ENCODE measurements around the gene ARFRP1.
"Not testable (repeated sequence)": the region's sequence is repeated elsewhere in the genome, so short reads cannot be mapped to it uniquely, and the experiment has no call there.

The ARFRP1 gene

GRCh38 chr20:63732118-63733095 lies 24.6 kb upstream of the ARFRP1 start:
- Histone ChIP-seq H3K27ac (ENCODE audit: low read length) (no peak overlapping the region), H3K9me3 (ENCODE audit: control insufficient read depth, insufficient read depth, low read length) (no peaks in the 10 kb centered on the region), H3K27me3 (ENCODE audit: control insufficient read depth, insufficient read depth, low read length) (no peaks in the 10 kb centered on the region), H3K36me3 (ENCODE audit: control insufficient read depth, insufficient read depth, low read length) (peaks cover 11% of the 10 kb centered on the region; the same call in 1 of the 2 replicates), H3K4me1 (ENCODE audit: control insufficient read depth, insufficient read depth, low read length) (no peaks in the 10 kb centered on the region), H3K4me3 (ENCODE audit: low read length) (no peak overlapping the region)
- 90% methylated on average over 10 of the region's 38 CpGs for WGBS (ENCODE audit: insufficient coverage, insufficient read length)
- no peak for DNase-seq (ENCODE audit: low read depth, low spot score)

- H3K9me3 ChIP-seq (ENCODE audit: control insufficient read depth, insufficient read depth, low read length): no peaks in the 10 kb centered on the region
- no peaks in the 10 kb centered on the region for H3K4me1 ChIP-seq (ENCODE audit: control insufficient read depth, insufficient read depth, low read length)
- no peaks in the 10 kb centered on the region for H3K27me3 ChIP-seq (ENCODE audit: control insufficient read depth, insufficient read depth, low read length)
- H3K36me3 ChIP-seq (ENCODE audit: control insufficient read depth, insufficient read depth, low read length): peaks cover 11% of the 10 kb centered on the region; the same call in 1 of the 2 replicates
- no peak overlapping the region for H3K4me3 ChIP-seq (ENCODE audit: low read length)
- DNase-seq (ENCODE audit: low read depth, low spot score): no peak
- no CpG with 5 or more reads among the region's 5 CpGs for WGBS (ENCODE audit: insufficient coverage, insufficient read length)
- H3K27ac ChIP-seq (ENCODE audit: low read length): no peak overlapping the region
Measured at GRCh38 chr20:63731410-63731809, 23.6 kb upstream of the ARFRP1 start.

GRCh38 chr20:63730189-63730733 lies 22.5 kb upstream of the ARFRP1 start:
- DNase-seq (ENCODE audit: low read depth, low spot score); H3K4me3 ChIP-seq (ENCODE audit: low read length); H3K4me1 ChIP-seq (ENCODE audit: control insufficient read depth, insufficient read depth, low read length); H3K27ac ChIP-seq (ENCODE audit: low read length); H3K9me3 ChIP-seq (ENCODE audit: control insufficient read depth, insufficient read depth, low read length); H3K27me3 ChIP-seq (ENCODE audit: control insufficient read depth, insufficient read depth, low read length): not testable (repeated sequence)
- WGBS (ENCODE audit: insufficient coverage, insufficient read length): no CpG with 5 or more reads among the region's 18 CpGs
- H3K36me3 ChIP-seq (ENCODE audit: control insufficient read depth, insufficient read depth, low read length): peaks cover 11% of the 10 kb centered on the region; the same call in 1 of the 2 replicates

GRCh38 chr20:63722967-63723622 lies 15.3 kb upstream of the ARFRP1 start:
- DNase-seq (ENCODE audit: low read depth, low spot score); H3K27me3 ChIP-seq (ENCODE audit: control insufficient read depth, insufficient read depth, low read length); H3K4me3 ChIP-seq (ENCODE audit: low read length); H3K36me3 ChIP-seq (ENCODE audit: control insufficient read depth, insufficient read depth, low read length); H3K9me3 ChIP-seq (ENCODE audit: control insufficient read depth, insufficient read depth, low read length); H3K4me1 ChIP-seq (ENCODE audit: control insufficient read depth, insufficient read depth, low read length); H3K27ac ChIP-seq (ENCODE audit: low read length): not testable (repeated sequence)
- no CpG with 5 or more reads among the region's 2 CpGs for WGBS (ENCODE audit: insufficient coverage, insufficient read length)

DNA sequence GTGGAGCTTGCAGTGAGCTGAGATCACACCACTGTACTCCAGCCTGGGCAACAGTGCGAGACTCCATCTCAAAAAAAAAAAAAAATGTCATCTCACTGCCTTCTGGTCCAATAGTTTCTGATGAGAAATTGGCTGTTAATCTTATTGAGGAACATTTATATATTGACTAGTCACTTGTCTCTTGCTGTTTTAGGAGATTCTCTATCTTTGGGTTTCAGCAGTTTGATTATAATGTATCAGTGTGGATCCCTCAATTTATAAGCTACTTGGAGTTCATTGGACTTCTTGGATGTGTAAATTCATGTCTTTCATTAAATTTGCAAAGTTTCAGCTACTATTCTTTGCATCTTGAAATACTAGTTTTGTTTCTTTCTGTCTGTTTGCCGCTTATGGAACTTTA lies 11.2 kb upstream of the ARFRP1 start:
- Histone ChIP-seq H3K27ac (ENCODE audit: low read length) (no peak overlapping the region), H3K36me3 (ENCODE audit: control insufficient read depth, insufficient read depth, low read length) (no peaks in the 10 kb centered on the region; the same call in 1 of the 2 replicates), H3K9me3 (ENCODE audit: control insufficient read depth, insufficient read depth, low read length) (no peaks in the 10 kb centered on the region), H3K4me1 (ENCODE audit: control insufficient read depth, insufficient read depth, low read length) (no peaks in the 10 kb centered on the region), H3K27me3 (ENCODE audit: control insufficient read depth, insufficient read depth, low read length) (no peaks in the 10 kb centered on the region), H3K4me3 (ENCODE audit: low read length) (no peak overlapping the region)
- no CpG with 5 or more reads among the region's 2 CpGs for WGBS (ENCODE audit: insufficient coverage, insufficient read length)
- no peak for DNase-seq (ENCODE audit: low read depth, low spot score)

DNA sequence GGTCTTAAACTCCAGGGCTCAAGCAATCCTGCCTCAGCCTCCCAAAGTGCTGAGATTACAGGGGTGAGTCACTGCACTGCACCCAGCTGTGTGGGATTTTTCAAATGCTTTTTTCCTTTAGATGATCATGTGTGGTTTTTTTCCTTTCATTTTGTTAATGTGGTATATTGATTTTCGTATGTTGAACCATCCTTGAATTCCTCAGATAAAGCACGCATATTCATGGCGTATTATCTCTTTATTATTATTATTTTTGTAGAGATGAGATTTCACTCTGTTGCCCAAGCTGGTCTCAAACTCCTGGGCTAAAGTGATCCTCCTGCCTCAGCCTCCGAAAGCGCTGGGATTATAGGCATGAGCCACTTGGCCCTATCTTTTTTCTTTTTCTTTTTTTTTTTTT lies 7.1 kb upstream of the ARFRP1 start:
- H3K36me3 ChIP-seq (ENCODE audit: control insufficient read depth, insufficient read depth, low read length): no peaks in the 10 kb centered on the region; the same call in 1 of the 2 replicates
- H3K27me3 ChIP-seq (ENCODE audit: control insufficient read depth, insufficient read depth, low read length): no peaks in the 10 kb centered on the region
- WGBS (ENCODE audit: insufficient coverage, insufficient read length): no CpG with 5 or more reads among the region's 5 CpGs
- H3K9me3 ChIP-seq (ENCODE audit: control insufficient read depth, insufficient read depth, low read length): no peaks in the 10 kb centered on the region
- H3K4me1 ChIP-seq (ENCODE audit: control insufficient read depth, insufficient read depth, low read length): no peaks in the 10 kb centered on the region
- H3K4me3 ChIP-seq (ENCODE audit: low read length): no peak overlapping the region
- H3K27ac ChIP-seq (ENCODE audit: low read length): no peak overlapping the region
- DNase-seq (ENCODE audit: low read depth, low spot score): no peak

DNA sequence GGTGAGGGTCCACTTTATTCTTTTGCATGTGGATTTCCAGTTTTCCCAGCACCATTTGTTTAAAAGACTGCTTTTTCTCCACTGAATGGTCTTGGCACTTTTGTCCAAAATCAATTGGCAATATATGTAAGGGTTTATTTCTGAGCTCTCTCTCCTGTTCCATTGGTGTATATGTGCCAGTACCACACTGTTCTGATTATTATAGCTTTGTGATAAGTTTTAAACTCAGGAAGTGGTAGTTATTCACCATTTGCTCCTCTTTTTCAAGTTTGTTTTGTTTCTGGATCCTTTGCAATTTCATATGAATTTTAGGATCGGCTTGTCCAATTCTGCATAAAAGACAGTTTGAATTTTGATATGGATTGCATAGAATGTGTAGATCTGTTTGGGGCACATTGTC lies 4.4 kb upstream of the ARFRP1 start:
- no peak overlapping the region for H3K4me3 ChIP-seq (ENCODE audit: low read length)
- no CpG with 5 or more reads among the region's 1 CpG for WGBS (ENCODE audit: insufficient coverage, insufficient read length)
- no peaks in the 10 kb centered on the region; the same call in 1 of the 2 replicates for H3K36me3 ChIP-seq (ENCODE audit: control insufficient read depth, insufficient read depth, low read length)
- no peaks in the 10 kb centered on the region for H3K9me3 ChIP-seq (ENCODE audit: control insufficient read depth, insufficient read depth, low read length)
- DNase-seq (ENCODE audit: low read depth, low spot score): no peak
- no peak overlapping the region for H3K27ac ChIP-seq (ENCODE audit: low read length)
- H3K27me3 ChIP-seq (ENCODE audit: control insufficient read depth, insufficient read depth, low read length): no peaks in the 10 kb centered on the region
- peaks cover 2% of the 10 kb centered on the region; the same call in 1 of the 2 replicates for H3K4me1 ChIP-seq (ENCODE audit: control insufficient read depth, insufficient read depth, low read length)

DNA sequence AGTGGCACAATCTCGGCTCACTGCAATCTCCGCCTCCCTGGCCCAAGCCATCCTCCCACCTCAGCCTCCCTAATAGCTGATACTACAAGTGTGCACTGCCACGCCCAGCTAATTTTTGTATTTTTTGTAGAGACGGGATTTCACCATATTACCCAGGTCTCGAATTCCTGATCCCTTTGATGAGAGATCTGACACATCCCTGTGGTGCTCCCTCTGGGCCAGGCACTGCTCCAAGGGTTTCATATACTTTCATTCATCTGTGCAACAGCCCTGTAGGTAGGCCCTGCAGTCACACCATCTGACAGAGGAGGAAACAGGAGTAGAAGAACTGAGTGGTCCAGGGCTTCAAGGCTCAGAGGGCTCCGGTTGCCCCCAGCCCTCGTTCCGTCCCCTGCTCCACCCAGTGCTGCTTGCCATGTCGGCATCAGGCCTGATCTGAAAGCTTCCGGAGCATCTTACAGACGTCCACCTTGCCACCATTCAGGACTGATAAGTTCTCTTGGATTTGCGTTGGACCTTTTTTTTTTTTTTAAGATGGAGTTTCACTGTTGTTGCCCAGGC lies 3.4 kb upstream of the ARFRP1 start:
- Histone ChIP-seq H3K4me3 (ENCODE audit: low read length) (no peak overlapping the region), H3K36me3 (ENCODE audit: control insufficient read depth, insufficient read depth, low read length) (peaks cover 2% of the 10 kb centered on the region; the same call in 1 of the 2 replicates), H3K9me3 (ENCODE audit: control insufficient read depth, insufficient read depth, low read length) (no peaks in the 10 kb centered on the region), H3K4me1 (ENCODE audit: control insufficient read depth, insufficient read depth, low read length) (peaks cover 2% of the 10 kb centered on the region; the same call in 1 of the 2 replicates), H3K27me3 (ENCODE audit: control insufficient read depth, insufficient read depth, low read length) (no peaks in the 10 kb centered on the region), H3K27ac (ENCODE audit: low read length) (no peak overlapping the region)
- WGBS (ENCODE audit: insufficient coverage, insufficient read length): no CpG with 5 or more reads among the region's 12 CpGs
- DNase-seq (ENCODE audit: low read depth, low spot score): no peak

- H3K36me3 ChIP-seq (ENCODE audit: control insufficient read depth, insufficient read depth, low read length): peaks cover 10% of the 10 kb centered on the region; the same call in 1 of the 2 replicates
- H3K4me3 ChIP-seq (ENCODE audit: low read length): no peak overlapping the region
- no peak for DNase-seq (ENCODE audit: low read depth, low spot score)
- H3K27me3 ChIP-seq (ENCODE audit: control insufficient read depth, insufficient read depth, low read length): no peaks in the 10 kb centered on the region
- peaks cover 2% of the 10 kb centered on the region; the same call in 1 of the 2 replicates for H3K4me1 ChIP-seq (ENCODE audit: control insufficient read depth, insufficient read depth, low read length)
- no peaks in the 10 kb centered on the region for H3K9me3 ChIP-seq (ENCODE audit: control insufficient read depth, insufficient read depth, low read length)
- no CpG with 5 or more reads among the region's 17 CpGs for WGBS (ENCODE audit: insufficient coverage, insufficient read length)
- H3K27ac ChIP-seq (ENCODE audit: low read length): no peak overlapping the region
Measured at GRCh38 chr20:63709149-63709527, 1.4 kb upstream of the ARFRP1 start.

Measured in iPS DF 6.9 (cell line).